ENCODE results near the gene SRPRB.

SRPRB gene

DNA sequence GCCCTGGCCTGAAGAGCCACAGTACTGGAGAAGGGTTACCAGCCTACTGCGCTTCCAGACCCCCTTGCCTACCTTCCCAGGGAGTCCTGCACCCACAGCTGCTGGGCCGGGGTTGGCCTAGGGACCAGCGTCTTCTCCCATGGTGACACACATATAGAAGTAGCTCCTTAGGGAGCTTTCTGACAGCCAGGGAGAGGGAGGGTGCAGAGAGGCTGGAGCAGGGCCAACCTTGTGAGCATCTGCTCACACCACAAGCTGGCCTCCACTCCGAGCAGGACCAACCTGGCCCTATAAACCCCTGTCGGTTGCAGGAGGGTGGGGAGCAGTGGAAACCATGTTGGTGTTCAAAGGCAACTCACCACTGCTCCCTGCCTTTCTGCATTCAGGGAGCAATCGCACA is 35.2 kb downstream of the SRPRB start:
- no peak for DNase-seq (ENCODE audit: low spot score)

DNA sequence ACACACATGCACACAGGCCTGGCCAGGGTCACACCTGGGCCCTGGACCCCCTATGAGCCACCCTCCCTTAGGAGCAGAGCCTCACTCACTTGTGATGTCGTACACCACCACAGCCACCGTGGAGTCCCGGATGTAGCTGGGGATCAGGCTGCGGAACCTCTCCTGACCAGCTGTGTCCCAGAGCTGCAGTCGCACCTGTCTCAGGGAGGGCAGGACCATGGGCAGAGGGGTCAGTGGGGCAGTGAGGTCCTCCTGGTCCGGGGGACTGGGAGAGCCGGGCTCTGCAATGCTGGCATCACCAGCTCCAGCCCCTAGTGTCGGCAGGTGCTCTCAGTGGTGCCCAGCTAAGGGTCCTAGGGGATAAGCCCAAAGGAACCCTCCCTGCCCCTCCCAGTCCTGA is 35.6 kb downstream of the SRPRB start:
- DNase-seq (ENCODE audit: low spot score): no peak

- DNase-seq (ENCODE audit: low spot score): no peak
Measured at GRCh38 chr3:133842158-133842557, 36.5 kb downstream of the SRPRB start.

DNA sequence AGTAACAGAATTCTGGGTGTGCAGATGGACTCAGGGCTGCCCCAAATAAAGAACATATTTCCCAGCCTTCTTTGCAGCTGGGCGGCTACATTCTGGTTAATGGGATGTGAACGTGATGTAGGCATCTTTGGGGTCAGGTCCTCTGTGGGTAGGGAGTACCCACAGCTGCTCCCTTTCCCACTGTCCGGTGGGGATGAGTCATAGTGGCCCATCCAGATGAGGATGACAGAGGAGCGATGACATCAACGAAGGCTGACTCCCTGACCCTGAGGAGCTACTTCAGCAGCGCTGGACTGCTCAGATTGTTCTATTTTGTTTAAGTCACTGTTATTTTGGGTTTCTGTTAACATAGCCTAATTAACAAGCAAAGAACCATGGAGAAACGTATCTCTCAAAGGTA is 38.0 kb downstream of the SRPRB start:
- no peak for DNase-seq (ENCODE audit: low spot score)

- DNase-seq (ENCODE audit: low spot score): no peak
Measured at GRCh38 chr3:133845127-133845526, 39.5 kb downstream of the SRPRB start.

- DNase-seq (ENCODE audit: low spot score): no peak
Measured at GRCh38 chr3:133849346-133849745, 43.7 kb downstream of the SRPRB start.

- no peak for DNase-seq (ENCODE audit: low spot score)
Measured at GRCh38 chr3:133850034-133850433, 44.4 kb downstream of the SRPRB start.

GRCh38 chr3:133851266-133851906 is 45.8 kb downstream of the SRPRB start:
- DNase-seq (ENCODE audit: low spot score): no peak

GRCh38 chr3:133851931-133852330 is 46.3 kb downstream of the SRPRB start:
- DNase-seq (ENCODE audit: low spot score): no peak

GRCh38 chr3:133853063-133853924 is 47.7 kb downstream of the SRPRB start:
- no peak for DNase-seq (ENCODE audit: low spot score)

- DNase-seq (ENCODE audit: low spot score): no peak
Measured at GRCh38 chr3:133853925-133854227, 48.3 kb downstream of the SRPRB start.

GRCh38 chr3:133854264-133855001 is 48.8 kb downstream of the SRPRB start:
- no peak for DNase-seq (ENCODE audit: low spot score)

DNA sequence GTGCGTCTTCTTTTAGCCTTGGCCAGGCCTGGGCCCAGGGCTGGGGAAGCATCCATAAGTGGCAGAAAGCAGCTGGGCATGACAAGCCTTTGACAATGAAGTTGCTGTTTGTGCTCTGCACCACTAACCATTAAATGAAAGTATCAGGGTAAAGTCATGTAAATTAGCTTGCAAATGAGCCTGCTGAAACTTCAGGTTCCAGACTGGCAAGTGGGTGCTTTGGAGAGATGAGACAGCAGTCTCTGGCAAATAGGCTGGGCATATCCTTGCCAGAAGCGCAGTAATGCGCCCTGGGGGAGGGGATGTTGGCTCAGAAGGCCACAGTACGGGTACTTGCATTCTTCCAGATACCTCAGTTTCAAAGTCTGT is 49.4 kb downstream of the SRPRB start:
- peak; percentile 76 for DNase-seq (ENCODE audit: low spot score)

DNA sequence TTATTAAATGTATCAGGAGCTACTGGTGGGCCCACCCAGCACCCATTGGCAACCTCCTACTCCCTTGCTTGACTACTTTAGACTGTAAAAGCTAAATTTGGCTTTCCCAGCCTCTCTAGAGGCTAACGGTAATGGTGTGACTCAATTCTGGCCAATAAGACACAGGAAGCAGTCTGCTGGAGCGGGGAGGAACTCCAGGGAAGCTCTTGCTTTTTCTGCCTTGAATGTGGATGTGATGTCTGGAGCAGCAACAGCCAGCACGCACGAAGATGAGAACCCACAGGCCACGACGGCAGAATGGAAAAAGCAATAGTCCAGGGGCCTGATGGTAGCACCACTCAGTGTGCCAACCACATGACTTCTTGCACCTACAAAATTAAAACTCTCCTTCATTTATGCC is 50.2 kb downstream of the SRPRB start:
- DNase-seq (ENCODE audit: low spot score): no peak

DNA sequence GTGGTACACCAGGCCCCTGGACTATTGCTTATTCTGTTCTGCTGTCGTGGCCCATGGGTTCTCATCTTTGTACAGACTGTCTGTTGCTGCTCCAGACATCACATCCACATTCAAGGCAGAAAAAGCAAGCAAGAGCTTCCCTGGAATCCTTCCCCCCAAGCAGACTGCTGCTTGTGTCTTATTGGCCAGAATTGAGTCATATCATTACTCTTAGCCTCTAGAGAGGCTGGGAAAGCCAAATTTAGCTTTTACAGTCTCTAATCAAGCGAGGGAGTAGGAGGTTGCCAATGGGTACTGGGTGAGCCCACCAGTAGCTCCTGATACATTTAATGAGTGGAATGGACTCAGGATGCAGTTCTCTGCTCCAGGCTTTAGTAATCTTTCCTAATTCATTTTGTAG is 50.7 kb downstream of the SRPRB start:
- no peak for DNase-seq (ENCODE audit: low spot score)

DNA sequence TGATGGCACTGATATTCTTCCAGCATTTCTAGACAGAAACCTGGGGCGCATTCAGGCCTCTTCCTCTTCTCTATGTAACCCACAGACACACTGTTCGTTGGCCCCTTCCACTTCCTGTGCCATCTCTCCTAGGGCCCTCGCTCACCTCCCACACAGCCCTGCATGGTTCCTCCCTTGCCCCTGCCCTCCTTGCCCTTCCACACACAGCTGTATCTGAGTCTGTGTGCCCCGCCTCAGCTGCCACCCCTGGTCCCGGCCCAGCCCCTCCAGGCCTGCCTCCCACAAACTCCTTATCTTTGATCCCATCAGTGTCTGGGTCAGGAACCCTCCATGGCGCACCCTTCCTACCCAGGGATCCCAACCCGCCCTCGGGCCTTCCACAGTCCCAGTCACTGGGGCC is 52.2 kb downstream of the SRPRB start:
- no peak for DNase-seq (ENCODE audit: low spot score)

DNA sequence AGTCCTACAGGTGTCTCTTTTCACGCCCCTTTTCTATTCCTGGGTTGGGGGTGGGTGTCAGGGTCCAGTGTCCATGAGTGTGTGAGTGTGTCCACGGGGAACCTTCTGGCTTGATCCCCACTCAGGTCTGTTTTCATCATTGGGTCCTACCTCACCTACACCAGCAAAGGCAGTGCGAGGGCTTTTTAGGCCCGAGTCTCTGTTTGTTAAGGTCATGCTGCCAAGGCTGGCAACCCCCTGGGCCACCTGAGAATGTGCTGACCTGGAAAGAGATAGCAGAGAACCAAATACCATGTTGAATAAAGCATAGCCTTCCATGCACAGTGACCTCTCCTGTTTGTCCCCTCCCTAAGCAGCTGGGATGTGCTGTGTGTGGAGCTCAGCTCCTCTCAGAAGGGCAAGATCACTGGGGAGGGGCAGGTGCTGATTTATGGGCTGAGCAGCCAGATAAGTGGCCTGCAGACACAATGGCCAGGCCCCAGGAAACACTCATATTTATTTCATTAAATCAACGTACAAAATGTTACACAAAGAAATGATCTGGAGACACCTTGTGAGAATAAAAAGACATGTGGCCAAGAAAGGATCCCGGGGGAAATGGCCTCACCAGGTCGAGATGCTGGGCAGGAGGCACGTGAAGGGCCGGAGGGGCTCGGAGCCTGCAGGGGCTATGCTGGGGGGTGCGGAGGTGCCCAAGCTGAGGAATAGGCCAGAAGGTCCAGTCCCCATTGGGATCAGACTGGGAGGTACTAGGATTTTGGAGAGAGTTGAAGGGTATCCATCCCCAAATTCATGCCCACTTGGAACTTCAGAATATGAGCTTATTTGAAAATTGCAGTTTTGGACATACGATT is 54.0 kb downstream of the SRPRB start:
- DNase-seq (ENCODE audit: low spot score): no peak

GRCh38 chr3:133860519-133860918 is 54.9 kb downstream of the SRPRB start:
- DNase-seq (ENCODE audit: low spot score): no peak

DNA sequence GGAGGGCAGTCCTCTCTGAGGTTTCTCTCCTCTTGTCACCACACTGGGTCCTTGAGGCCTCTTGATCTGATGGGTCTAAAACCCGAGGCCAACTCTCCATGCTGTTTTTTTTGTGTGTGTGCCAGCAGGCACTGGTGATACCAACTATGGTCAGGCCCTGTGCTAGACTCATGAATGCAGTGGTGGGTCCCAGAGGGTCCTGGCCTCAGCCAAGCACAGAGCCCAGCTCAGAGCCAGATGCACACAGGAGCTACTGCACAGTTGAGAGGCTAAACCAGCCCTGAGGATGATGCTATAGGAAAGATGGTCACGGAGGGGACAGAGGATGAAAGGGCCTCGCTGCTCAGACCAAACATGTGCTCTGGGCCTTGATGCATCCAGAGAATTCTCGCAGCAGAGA is 56.5 kb downstream of the SRPRB start:
- DNase-seq (ENCODE audit: low spot score): no peak

DNA sequence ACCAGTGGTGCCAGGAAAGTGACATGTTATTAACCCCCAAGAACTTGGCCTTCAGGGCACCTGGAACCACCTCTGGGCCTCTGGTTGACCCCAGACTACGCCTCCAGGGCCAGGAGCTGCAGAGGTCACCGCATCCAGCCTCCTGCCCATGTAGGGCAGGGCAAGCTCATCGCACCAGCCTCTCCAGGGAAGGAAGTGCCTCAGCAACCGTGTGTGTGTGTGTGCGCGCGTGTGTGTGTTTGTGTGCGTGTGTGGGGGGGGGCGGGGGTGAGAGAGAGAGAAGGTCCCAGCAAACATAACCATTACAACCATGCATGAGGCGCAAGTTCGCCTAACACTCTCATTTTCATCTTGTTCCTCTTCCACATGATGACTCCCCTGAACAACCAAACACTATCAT is 58.3 kb downstream of the SRPRB start:
- no peak for DNase-seq (ENCODE audit: low spot score)

- DNase-seq (ENCODE audit: low spot score): no peak
Measured at GRCh38 chr3:133864616-133865015, 59.0 kb downstream of the SRPRB start.

- no peak for DNase-seq (ENCODE audit: low spot score)
Measured at GRCh38 chr3:133865136-133865855, 59.7 kb downstream of the SRPRB start.
